B cell (primary cell): ENCODE data around the gene CLN6. TPM values are rescaled to one million over a fixed set of nuclear protein-coding genes. Genes with fewer than 3 reads are reported as not detected.

ENCODE experiments used
- ATAC-seq: fragments of 200-7000 bp; cut with Tn5 transposase; one replicate; pipeline ENCODE4 v1.10.0; 2021; ENCODE audit warnings: low read depth, mild to moderate bottlenecking, moderate number of reproducible peaks, moderate library complexity
- CTCF ChIA-PET: fragments of 350-600 bp; sonication (Branson Sonifier 250); formaldehyde crosslinking; loops from one replicate; lab custom pipeline; 2021; ENCODE audit warnings: antibody characterized with exemption, inconsistent platforms; lab: Charles Lee
- POLR2A ChIA-PET: fragments of 350-600 bp; sonication (Branson Sonifier 250); formaldehyde crosslinking; loops from one replicate; lab custom pipeline; 2021; ENCODE audit warnings: antibody characterized with exemption; lab: Charles Lee
- DNase-seq: peaks from one replicate; pipeline ENCODE4 v3.0.0; 2013
- H2AFZ ChIP-seq: 2 replicates; pipeline ENCODE4 v1.6.1; 2012; ENCODE audit warnings: mild to moderate bottlenecking, low read depth, low read length; ENCODE audit not compliant: insufficient read depth, poor library complexity, severe bottlenecking
- H3K27ac ChIP-seq, 2 donors: 1 replicate in 1 of 2; 2 replicates in 1 of 2; pipeline ENCODE4 v1.5.1; 2012 to 2013; ENCODE audit warnings: low read length in 2 of 2, mild to moderate bottlenecking in 2 of 2, moderate library complexity in 1 of 2
- H3K27me3 ChIP-seq, 4 experiments: fragments of 200-600 bp in 1 of 4; sonication (generic) in 1 of 4; replicated peaks in 1 of 4; 1 replicate in 2 of 4; 2 replicates in 2 of 4; pipeline versions ENCODE4 v1.6.1 to v1.7.0; 2013 to 2016; ENCODE audit warnings: low read length in 3 of 4, mild to moderate bottlenecking in 2 of 4, mixed read lengths in 1 of 4, moderate library complexity in 1 of 4; ENCODE audit not compliant: insufficient read depth in 4 of 4, control insufficient read depth in 3 of 4; ENCODE audit errors: control extremely low read depth in 1 of 4
- H3K36me3 ChIP-seq, 2 experiments: replicated peaks in 1 of 2; 1 replicate in 1 of 2; 2 replicates in 1 of 2; pipeline versions ENCODE4 v1.6.1 to v1.7.1; 2013; ENCODE audit warnings: low read length in 1 of 2; ENCODE audit not compliant: insufficient read depth in 2 of 2, control insufficient read depth in 1 of 2; ENCODE audit errors: control extremely low read depth in 1 of 2, extremely low read depth in 1 of 2
- H3K4me1 ChIP-seq, 2 donors: fragments of 200-600 bp in 1 of 2; sonication (generic) in 1 of 2; 1 replicate in 1 of 2; 2 replicates in 1 of 2; pipeline versions ENCODE4 v1.5.1 to v1.6.1; 2013 to 2017; ENCODE audit warnings: low read length in 2 of 2; ENCODE audit not compliant: control insufficient read depth in 2 of 2, insufficient read depth in 2 of 2
- H3K4me2 ChIP-seq: replicated peaks from 2 replicates; pipeline ENCODE3; 2012; ENCODE audit warnings: mild to moderate bottlenecking, low read depth, low read length; ENCODE audit not compliant: poor library complexity, severe bottlenecking
- H3K4me3 ChIP-seq, 5 experiments: fragments of 200-600 bp in 1 of 5; sonication (generic) in 1 of 5; 1 replicate in 3 of 5; 2 replicates in 2 of 5; pipeline versions ENCODE4 v1.5.1 to v1.7.0; 2011 to 2016; ENCODE audit warnings: low read length in 4 of 5, mild to moderate bottlenecking in 4 of 5, low read depth in 2 of 5, control low read depth in 1 of 5, moderate library complexity in 1 of 5; ENCODE audit not compliant: insufficient read depth in 1 of 5; ENCODE audit errors: control extremely low read depth in 1 of 5, extremely low read depth in 1 of 5
- H3K79me2 ChIP-seq: fragments of 200-600 bp; sonication (generic); one replicate; pipeline ENCODE4 v1.6.0; 2016; ENCODE audit warnings: low read length; ENCODE audit not compliant: control insufficient read depth, insufficient read depth
- H3K9ac ChIP-seq: fragments of 200-600 bp; sonication (generic); 2 replicates; pipeline ENCODE4 v1.6.1; 2017; ENCODE audit warnings: mild to moderate bottlenecking, low read length, moderate library complexity
- H3K9me3 ChIP-seq, 3 donors: one replicate each; pipeline versions ENCODE4 v1.6.1 to v1.7.1; 2013; ENCODE audit warnings: low read length in 2 of 3; ENCODE audit not compliant: control insufficient read depth in 2 of 3, insufficient read depth in 1 of 3; ENCODE audit errors: control extremely low read depth in 1 of 3
- H4K20me1 ChIP-seq: 2 replicates; pipeline ENCODE4 v1.6.0; 2012; ENCODE audit warnings: mild to moderate bottlenecking, low read length; ENCODE audit not compliant: insufficient read depth, control insufficient read depth, poor library complexity, severe bottlenecking
- H3K27ac Mint-ChIP-seq: one replicate; pipeline ENCODE4 v1.8.0; 2021; ENCODE audit warnings: mixed read lengths
- H3K27me3 Mint-ChIP-seq: one replicate; pipeline ENCODE4 v1.8.0; 2021; ENCODE audit warnings: mixed read lengths
- H3K4me1 Mint-ChIP-seq: one replicate; pipeline ENCODE4 v1.8.0; 2021; ENCODE audit warnings: mixed read lengths
- H3K4me3 Mint-ChIP-seq: one replicate; pipeline ENCODE4 v1.8.0; 2021; ENCODE audit warnings: mixed read lengths
- H3K9me3 Mint-ChIP-seq: one replicate; pipeline ENCODE4 v1.8.0; 2022; ENCODE audit warnings: mixed read lengths; ENCODE audit not compliant: insufficient read depth
- CTCF ChIP-seq: fragments of 200-600 bp; IDR thresholded peaks from one replicate; pipeline ENCODE4 v1.8.0; 2022; ENCODE audit warnings: antibody characterized with exemption, mild to moderate bottlenecking
- EZH2 ChIP-seq: IDR thresholded peaks from 2 replicates; pipeline ENCODE4 v1.6.1; 2012; ENCODE audit warnings: borderline replicate concordance, low read depth, mild to moderate bottlenecking, moderate library complexity, low read length; ENCODE audit not compliant: insufficient read depth, poor library complexity, severe bottlenecking
- WGBS: methylation state at CpG from one replicate; pipeline ENCODE4 v1.1.5; 2013; ENCODE audit warnings: missing lambda C conversion rate; ENCODE audit not compliant: insufficient coverage; 5-methylcytosine and 5-hydroxymethylcytosine counted together
- intact Hi-C: fragments of 100-400 bp; cut with micrococcal nuclease; formaldehyde crosslinking; loops from one replicate; pipeline ENCODE4 v1.10.0; 2022
- polyA plus RNA-seq: library from polyadenylated mRNA; depleted of rRNA; stranded (reverse); fragments of >200 nt; gene quantifications from 2 replicates; pipeline ENCODE4 v1.2.3, GENCODE V29; 2012
- total RNA-seq, 2 donors: library from RNA; stranded (reverse); fragments of 120-200 nt in 1 of 2; gene quantifications; 1 replicate in 1 of 2; 2 replicates in 1 of 2; pipeline versions ENCODE4 v1.2.3 to v1.2.4, GENCODE V29; 2013 to 2022

CLN6 gene
- total and polyA plus RNA-seq, 2 donors (not counting 1 experiment from before 2014, with no cell fraction given) = 22.8 TPM

- TF ChIP-seq EZH2 = no peak
- no peak for TF ChIP-seq CTCF
- Histone ChIP-seq H2AFZ (peak overlapping the region; percentile 58), H4K20me1 (no peaks in the 10 kb centered on the region), H3K4me1 (peaks cover 26 to 35% of the 10 kb centered on the region in 2 donors), H3K27me3 (no peaks in the 10 kb centered on the region), H3K79me2 (peaks cover 3% of the 10 kb centered on the region), H3K4me2 (peak overlapping the region; percentile 58), H3K4me3 (no peak overlapping the region), H3K9ac (no peak overlapping the region), H3K27ac (peak overlapping the region in 1 of 2 donors; percentile 1), H3K9me3 (peaks cover 0 to 7% (median 0%) of the 10 kb centered on the region in 3 donors), H3K36me3 (peaks cover 0 to 3% of the 10 kb centered on the region in 2 experiments)
- ChIA-PET POLR2A (interaction anchor here (0.7 kb wide), 1 partner anchor 352 kb away, joined by 5 read pairs; no protein-coding TSS in a partner anchor), CTCF (interaction anchor here (0.6 to 2.3 kb wide), 5 partner anchors 55 to 426 kb away, joined by 3 to 7 read pairs (median 5); no protein-coding TSS in a partner anchor)
- H3K9me3 Mint-ChIP-seq = no peaks in the 10 kb centered on the region
- no peaks in the 10 kb centered on the region for H3K27me3 Mint-ChIP-seq
- intact Hi-C loops = loop anchor here (1.0 kb wide), 1 partner anchor 347 kb away; no protein-coding TSS in a partner anchor
- peak overlapping the region; percentile 57 for H3K4me3 Mint-ChIP-seq
- H3K27ac Mint-ChIP-seq = peak overlapping the region; percentile 78
- ATAC-seq (peak; percentile 85), DNase-seq (peak; percentile 72)
- peaks cover 27% of the 10 kb centered on the region for H3K4me1 Mint-ChIP-seq
- WGBS = 16% methylated on average over 7 of the region's 13 CpGs
Observed at GRCh38 chr15:68209735-68210408, 19.7 kb downstream of the CLN6 start.

- peak overlapping the region; percentile 78 for H3K27ac Mint-ChIP-seq
- POLR2A ChIA-PET = no interaction called here
- Histone ChIP-seq H2AFZ (peak overlapping the region; percentile 58), H4K20me1 (no peaks in the 10 kb centered on the region), H3K4me2 (peak overlapping the region; percentile 58), H3K27ac (no peak overlapping the region), H3K9ac (no peak overlapping the region), H3K27me3 (no peaks in the 10 kb centered on the region), H3K4me1 (peaks cover 26 to 35% of the 10 kb centered on the region in 2 donors), H3K79me2 (peaks cover 3% of the 10 kb centered on the region), H3K36me3 (peaks cover 0 to 3% of the 10 kb centered on the region in 2 experiments), H3K4me3 (no peak overlapping the region), H3K9me3 (peaks cover 0 to 7% (median 0%) of the 10 kb centered on the region in 3 donors)
- CTCF ChIA-PET = no interaction called here
- no peaks in the 10 kb centered on the region for H3K9me3 Mint-ChIP-seq
- H3K4me1 Mint-ChIP-seq = peaks cover 27% of the 10 kb centered on the region
- WGBS = 88% methylated on average over 2 of the region's 7 CpGs
- no peak for DNase-seq
- no peak for ATAC-seq
- H3K4me3 Mint-ChIP-seq = peak overlapping the region; percentile 57
- no peaks in the 10 kb centered on the region for H3K27me3 Mint-ChIP-seq
- TF ChIP-seq EZH2 (no peak), CTCF (no peak)
- intact Hi-C loops = loop anchor here (1.0 kb wide), 1 partner anchor 346 kb away; no protein-coding TSS in a partner anchor
Observed at GRCh38 chr15:68209272-68209671, 20.3 kb downstream of the CLN6 start.
